CD4-positive, alpha-beta memory T cell (primary cell): ENCODE measurements around the gene TCL1B. TPM values are rescaled to one million over a fixed set of nuclear protein-coding genes. Genes with fewer than 3 reads are reported as not detected.
"Not testable (repeated sequence)": the region's sequence is repeated elsewhere in the genome, so short reads cannot be mapped to it uniquely, and the experiment has no call there.

Experiments used
- CTCF ChIA-PET: fragments of 350-600 bp; sonication (Branson Sonifier 250); formaldehyde crosslinking; loops from one replicate; lab custom pipeline; 2021; ENCODE audit warnings: inconsistent platforms; ENCODE audit not compliant: partially characterized antibody; lab: Charles Lee
- POLR2A ChIA-PET: fragments of 350-600 bp; sonication (Branson Sonifier 250); formaldehyde crosslinking; loops from one replicate; lab custom pipeline; 2021; ENCODE audit not compliant: partially characterized antibody; lab: Charles Lee
- DNase-seq, 5 donors: peaks; one replicate each; pipeline versions ENCODE4 v3.0.0 to v3.0.0-alpha.2; 2020 to 2022; ENCODE audit warnings: mixed read lengths in 1 of 5
- H3K27ac ChIP-seq: one replicate; pipeline ENCODE4 v1.7.0; 2013; ENCODE audit warnings: low read depth, low read length
- H3K27me3 ChIP-seq: 2 replicates; pipeline ENCODE4 v1.7.0; 2013; ENCODE audit warnings: mild to moderate bottlenecking, low read length, moderate library complexity; ENCODE audit not compliant: insufficient read depth
- H3K36me3 ChIP-seq: 2 replicates; pipeline ENCODE4 v1.7.0; 2013; ENCODE audit warnings: mild to moderate bottlenecking, low read length, moderate library complexity; ENCODE audit not compliant: insufficient read depth
- H3K4me1 ChIP-seq: 2 replicates; pipeline ENCODE4 v1.7.0; 2013; ENCODE audit warnings: mild to moderate bottlenecking, low read length, moderate library complexity; ENCODE audit not compliant: insufficient read depth
- H3K4me3 ChIP-seq, 2 donors: one replicate each; pipeline ENCODE4 v1.7.0; 2013; ENCODE audit warnings: low read length in 2 of 2, mild to moderate bottlenecking in 1 of 2
- H3K9me3 ChIP-seq, 2 donors: one replicate each; pipeline ENCODE4 v1.7.0; 2013; ENCODE audit warnings: low read length in 2 of 2, control low read depth in 1 of 2; ENCODE audit not compliant: control insufficient read depth in 1 of 2
- H3K27ac Mint-ChIP-seq, 7 donors: one replicate each; pipeline ENCODE4 v1.8.0; 2020 to 2021; ENCODE audit warnings: mixed read lengths in 7 of 7, mild to moderate bottlenecking in 6 of 7, inconsistent platforms in 3 of 7, moderate library complexity in 3 of 7
- H3K27me3 Mint-ChIP-seq, 2 donors: one replicate each; pipeline ENCODE4 v1.8.0; 2020 to 2021; ENCODE audit warnings: mixed read lengths in 2 of 2
- H3K36me3 Mint-ChIP-seq, 2 donors: one replicate each; pipeline ENCODE4 v1.8.0; 2020 to 2021; ENCODE audit warnings: mixed read lengths in 2 of 2, inconsistent platforms in 1 of 2, mild to moderate bottlenecking in 1 of 2
- H3K4me1 Mint-ChIP-seq, 4 donors: one replicate each; pipeline ENCODE4 v1.8.0; 2020 to 2021; ENCODE audit warnings: mixed read lengths in 4 of 4, mild to moderate bottlenecking in 1 of 4
- H3K4me3 Mint-ChIP-seq, 8 donors: one replicate each; pipeline ENCODE4 v1.8.0; 2020 to 2021; ENCODE audit warnings: mixed read lengths in 8 of 8, mild to moderate bottlenecking in 7 of 8, moderate library complexity in 6 of 8, inconsistent platforms in 3 of 8
- H3K9me3 Mint-ChIP-seq, 8 donors: one replicate each; pipeline ENCODE4 v1.8.0; 2020 to 2021; ENCODE audit warnings: mixed read lengths in 8 of 8, mild to moderate bottlenecking in 5 of 8, inconsistent platforms in 3 of 8, moderate library complexity in 1 of 8
- intact Hi-C: fragments of 100-400 bp; cut with micrococcal nuclease; formaldehyde crosslinking; loops from one replicate; pipeline ENCODE4 v1.15.1; 2023
- polyA plus RNA-seq, 2 donors: library from polyadenylated mRNA; unstranded; fragments of 300-500 nt; fragmentation: Illumina TruSeq; gene quantifications; one replicate each; pipeline ENCODE4 v1.2.3, GENCODE V29; 2021
- total RNA-seq, 2 experiments: library from RNA; stranded (reverse); gene quantifications; one replicate each; pipeline ENCODE4 v1.2.3, GENCODE V29; 2021

Gene TCL1B
- total and polyA plus RNA-seq, 4 experiments from 2014 or later: not detected

GRCh38 chr14:95712398-95712797 is 26.2 kb downstream of the TCL1B start:
- DNase-seq: no peak
- Mint-ChIP-seq H3K27ac (no peak overlapping the region), H3K27me3 (peaks cover 10 to 16% of the 10 kb centered on the region in 2 donors)

DNA sequence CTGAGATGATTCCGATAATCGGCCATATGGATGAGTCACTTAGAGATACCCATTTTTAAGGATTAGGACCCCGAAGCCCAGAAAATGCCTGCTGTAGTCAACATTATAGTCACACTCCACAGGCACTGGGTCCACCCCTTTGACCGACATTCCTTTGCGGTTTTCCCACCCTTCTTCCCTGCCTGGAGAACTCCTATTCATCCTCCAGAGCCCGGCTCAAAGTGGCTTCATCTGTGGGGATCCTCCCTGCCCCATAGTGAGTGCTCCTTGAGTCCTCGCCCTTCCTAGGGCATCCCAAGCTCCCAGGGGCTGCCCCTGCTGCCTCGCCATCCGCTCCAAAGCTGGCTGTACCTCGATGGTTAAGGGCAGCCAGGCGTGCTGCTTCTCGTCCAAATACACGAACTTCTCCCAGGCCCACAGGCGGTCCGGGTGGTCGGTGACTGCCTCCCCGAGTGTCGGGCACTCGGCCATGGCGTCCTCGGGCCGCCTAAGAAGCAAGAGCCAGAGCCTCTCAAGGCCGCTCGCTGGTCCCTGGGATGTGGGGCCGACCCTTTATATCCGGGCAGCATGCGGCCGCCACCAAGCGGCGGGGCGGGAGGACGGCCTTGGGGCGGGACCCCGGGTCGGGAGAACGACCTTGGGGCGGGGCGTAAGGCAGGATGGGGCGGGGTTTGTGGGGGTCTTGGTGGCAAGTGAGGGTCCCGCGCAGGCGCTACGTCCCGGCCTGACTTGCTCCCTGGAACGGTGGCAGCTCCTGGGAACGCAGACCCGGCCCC is 27.6 kb downstream of the TCL1B start, which contains the start of gene TCL1A:
Gene TCL1A, minus strand, starts transcription at position 530 of the 776 bp plus-strand sequence. Its CDS starts 59 bp downstream, at position 471.
- intact Hi-C loops: no loop called here

More at GRCh38 chr14:95712398-95712797, 26.2 kb downstream of the TCL1B start:
- POLR2A ChIA-PET: no interaction called here
- Histone ChIP-seq H3K36me3 (no peaks in the 10 kb centered on the region), H3K4me3 (no peak overlapping the region), H3K27me3 (no peaks in the 10 kb centered on the region), H3K9me3 (no peaks in the 10 kb centered on the region), H3K27ac (no peak overlapping the region), H3K4me1 (no peaks in the 10 kb centered on the region)
- intact Hi-C loops: no loop called here
- peaks cover 0 to 2% (median 0%) of the 10 kb centered on the region in 4 donors for H3K4me1 Mint-ChIP-seq
- CTCF ChIA-PET: no interaction called here
- H3K36me3 Mint-ChIP-seq: no peaks in the 10 kb centered on the region
- H3K4me3 Mint-ChIP-seq: no peak overlapping the region
- H3K9me3 Mint-ChIP-seq: no peaks in the 10 kb centered on the region

DNA sequence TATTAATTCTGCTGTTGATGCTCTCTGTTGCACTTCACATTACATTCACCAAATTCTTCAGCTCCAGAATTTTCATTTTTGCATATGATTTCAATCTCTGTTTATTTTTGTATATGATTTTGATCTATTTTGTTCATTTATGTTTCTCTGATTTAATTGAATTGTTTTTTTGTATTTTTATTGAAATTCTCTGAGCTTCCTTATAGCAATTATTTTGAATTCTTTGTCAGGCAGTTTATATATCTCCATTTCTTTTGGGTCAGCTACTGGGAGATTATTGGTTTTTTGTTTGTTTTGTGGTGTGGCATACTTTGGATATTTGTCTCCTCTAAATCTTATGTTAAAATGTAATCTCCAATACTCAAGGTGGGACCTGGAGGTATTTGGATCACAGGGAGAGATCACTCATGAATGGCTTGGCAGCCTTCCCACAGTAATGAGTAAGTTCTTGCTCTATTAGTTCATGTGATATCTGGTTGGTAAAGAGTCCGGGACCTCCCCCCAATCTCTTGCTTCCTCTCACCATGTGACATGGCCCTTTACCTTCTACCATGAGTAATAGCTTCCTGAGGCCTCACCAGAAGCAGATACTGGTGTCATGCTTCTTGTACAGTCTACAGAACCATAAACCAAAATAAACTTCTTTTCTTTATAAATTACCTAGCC is 36.4 kb downstream of the TCL1B start:
- H3K4me3 ChIP-seq: no peak overlapping the region

More for the DNA sequence above, 27.6 kb downstream of the TCL1B start, which contains the start of gene TCL1A:
- Mint-ChIP-seq H3K4me1 (peaks cover 0 to 2% (median under 1%) of the 10 kb centered on the region in 4 donors), H3K27me3 (peaks cover 10 to 14% of the 10 kb centered on the region in 2 donors), H3K4me3 (no peak within 1 kb of the TSS), H3K9me3 (no peaks in the 10 kb centered on the region), H3K36me3 (no peaks in the 10 kb centered on the region), H3K27ac (no peak within 1 kb of the TSS)
- no peak within 1 kb of the TSS for H3K4me3 ChIP-seq
- ChIA-PET CTCF (no interaction called here), POLR2A (no interaction called here)
- no peak within 1 kb of the TSS for H3K27ac ChIP-seq
- H3K36me3 ChIP-seq: no peaks in the 10 kb centered on the region
- no peaks in the 10 kb centered on the region for H3K4me1 ChIP-seq
- no peak for DNase-seq
- no peaks in the 10 kb centered on the region for H3K27me3 ChIP-seq
- H3K9me3 ChIP-seq: no peaks in the 10 kb centered on the region

DNA sequence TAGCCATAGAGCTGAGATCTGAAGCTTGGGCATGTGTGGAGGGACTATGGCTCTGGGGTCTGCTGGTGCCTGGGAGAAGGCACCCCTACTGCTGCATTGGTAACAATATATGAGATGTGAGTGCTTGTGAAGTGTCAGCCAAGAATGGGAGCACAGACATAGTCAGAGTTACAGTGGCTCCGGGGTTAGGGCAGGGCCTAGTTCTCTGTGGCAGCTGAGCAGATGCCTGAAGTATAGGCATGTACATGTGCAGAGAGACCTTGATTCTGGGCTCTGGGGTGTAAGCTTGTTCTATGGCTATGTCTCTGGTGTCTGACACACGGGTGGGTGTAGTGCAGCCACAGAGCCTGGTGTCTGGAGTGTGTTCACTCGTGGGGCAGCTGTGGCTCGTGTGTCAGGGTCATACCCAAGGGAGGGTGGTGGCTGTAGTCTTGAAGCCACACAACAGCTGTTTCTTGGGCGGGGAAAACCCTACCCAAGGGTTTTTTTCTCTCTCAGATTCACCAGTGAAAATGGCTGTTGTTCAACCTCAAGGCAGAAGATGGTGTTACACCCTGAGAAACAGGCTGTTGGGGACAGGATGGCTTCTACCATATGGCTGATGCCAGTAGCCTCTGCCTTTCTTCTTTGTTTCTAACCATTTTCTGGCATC is 39.6 kb downstream of the TCL1B start:
- Histone ChIP-seq H3K4me3 (no peak overlapping the region), H3K9me3 (no peaks in the 10 kb centered on the region), H3K27me3 (peaks cover 11% of the 10 kb centered on the region), H3K4me1 (no peaks in the 10 kb centered on the region), H3K36me3 (no peaks in the 10 kb centered on the region), H3K27ac (no peak overlapping the region)
- H3K4me3 Mint-ChIP-seq: no peak overlapping the region
- DNase-seq: no peak
- intact Hi-C loops: no loop called here
- CTCF ChIA-PET: no interaction called here
- H3K4me1 Mint-ChIP-seq: no peaks in the 10 kb centered on the region
- peaks cover 21 to 30% of the 10 kb centered on the region in 2 donors for H3K27me3 Mint-ChIP-seq
- H3K36me3 Mint-ChIP-seq: no peaks in the 10 kb centered on the region
- POLR2A ChIA-PET: no interaction called here
- H3K9me3 Mint-ChIP-seq: peaks cover 0 to 27% (median 16%) of the 10 kb centered on the region in 8 donors
- no peak overlapping the region for H3K27ac Mint-ChIP-seq

More for the DNA sequence above, 36.4 kb downstream of the TCL1B start:
- Mint-ChIP-seq H3K4me3 (no peak overlapping the region), H3K27ac (no peak overlapping the region), H3K36me3 (no peaks in the 10 kb centered on the region), H3K27me3 (peaks cover 14% of the 10 kb centered on the region in 2 donors), H3K4me1 (peaks cover 0 to 1% (median 0%) of the 10 kb centered on the region in 4 donors), H3K9me3 (peaks cover 0 to 27% (median 15%) of the 10 kb centered on the region in 8 donors)
- Histone ChIP-seq H3K36me3 (no peaks in the 10 kb centered on the region), H3K27me3 (peaks cover 11% of the 10 kb centered on the region), H3K9me3 (no peaks in the 10 kb centered on the region), H3K27ac (no peak overlapping the region), H3K4me1 (no peaks in the 10 kb centered on the region)
- DNase-seq: no peak
- ChIA-PET CTCF (no interaction called here), POLR2A (no interaction called here)
- intact Hi-C loops: no loop called here

- no peak overlapping the region for H3K4me3 Mint-ChIP-seq
- ChIA-PET CTCF (no interaction called here), POLR2A (no interaction called here)
- Histone ChIP-seq H3K4me3 (no peak overlapping the region), H3K36me3 (no peaks in the 10 kb centered on the region), H3K27me3 (peaks cover 11% of the 10 kb centered on the region), H3K9me3 (no peaks in the 10 kb centered on the region), H3K4me1 (no peaks in the 10 kb centered on the region), H3K27ac (no peak overlapping the region)
- no peaks in the 10 kb centered on the region for H3K4me1 Mint-ChIP-seq
- no peaks in the 10 kb centered on the region for H3K36me3 Mint-ChIP-seq
- H3K9me3 Mint-ChIP-seq: peaks cover 0 to 23% (median 12%) of the 10 kb centered on the region in 8 donors
- DNase-seq: no peak
- intact Hi-C loops: no loop called here
- peaks cover 25 to 30% of the 10 kb centered on the region in 2 donors for H3K27me3 Mint-ChIP-seq
- H3K27ac Mint-ChIP-seq: no peak overlapping the region
These were observed 41.0 kb downstream of the TCL1B start for GRCh38 chr14:95727056-95727700.

- H3K36me3 ChIP-seq, H3K4me1 Mint-ChIP-seq, H3K27ac Mint-ChIP-seq, DNase-seq, POLR2A ChIA-PET, CTCF ChIA-PET, H3K4me1 ChIP-seq, intact Hi-C loops, H3K9me3 Mint-ChIP-seq, H3K4me3 Mint-ChIP-seq, H3K9me3 ChIP-seq, H3K4me3 ChIP-seq, H3K27ac ChIP-seq, H3K36me3 Mint-ChIP-seq: not testable (repeated sequence)
- H3K27me3 ChIP-seq: peaks cover 11% of the 10 kb centered on the region
- H3K27me3 Mint-ChIP-seq: peaks cover 27 to 29% of the 10 kb centered on the region in 2 donors
These were observed 43.3 kb downstream of the TCL1B start for GRCh38 chr14:95729402-95730028.
